Panc1 (cell line): Measurements from ENCODE around the gene ARHGEF5.
"Not testable (repeated sequence)": the region's sequence is repeated elsewhere in the genome, so short reads cannot be mapped to it uniquely, and the experiment has no call there.

Experiments
- CTCF ChIP-seq: fragments of 450-650 bp; IDR thresholded peaks from 2 replicates; pipeline ENCODE4 v1.5.1; 2017; ENCODE audit warnings: mild to moderate bottlenecking
- POLR2AphosphoS5 ChIP-seq: IDR thresholded peaks from 2 replicates; pipeline ENCODE4 v1.6.1; 2012; ENCODE audit warnings: mild to moderate bottlenecking, low read depth, low read length, moderate library complexity
- TF ChIP-seq, protein P1 (sequence below), 2 experiments: IDR thresholded peaks; 2 replicates each; pipeline ENCODE4 v1.6.1; 2011 to 2012; ENCODE audit warnings: low read depth in 2 of 2, control low read depth in 1 of 2, low read length in 1 of 2, mild to moderate bottlenecking in 1 of 2, moderate library complexity in 1 of 2; ENCODE audit not compliant: insufficient read depth in 1 of 2

- not testable (repeated sequence) for TF ChIP-seq CTCF, POLR2AphosphoS5
- TF ChIP-seq, protein P1, sequence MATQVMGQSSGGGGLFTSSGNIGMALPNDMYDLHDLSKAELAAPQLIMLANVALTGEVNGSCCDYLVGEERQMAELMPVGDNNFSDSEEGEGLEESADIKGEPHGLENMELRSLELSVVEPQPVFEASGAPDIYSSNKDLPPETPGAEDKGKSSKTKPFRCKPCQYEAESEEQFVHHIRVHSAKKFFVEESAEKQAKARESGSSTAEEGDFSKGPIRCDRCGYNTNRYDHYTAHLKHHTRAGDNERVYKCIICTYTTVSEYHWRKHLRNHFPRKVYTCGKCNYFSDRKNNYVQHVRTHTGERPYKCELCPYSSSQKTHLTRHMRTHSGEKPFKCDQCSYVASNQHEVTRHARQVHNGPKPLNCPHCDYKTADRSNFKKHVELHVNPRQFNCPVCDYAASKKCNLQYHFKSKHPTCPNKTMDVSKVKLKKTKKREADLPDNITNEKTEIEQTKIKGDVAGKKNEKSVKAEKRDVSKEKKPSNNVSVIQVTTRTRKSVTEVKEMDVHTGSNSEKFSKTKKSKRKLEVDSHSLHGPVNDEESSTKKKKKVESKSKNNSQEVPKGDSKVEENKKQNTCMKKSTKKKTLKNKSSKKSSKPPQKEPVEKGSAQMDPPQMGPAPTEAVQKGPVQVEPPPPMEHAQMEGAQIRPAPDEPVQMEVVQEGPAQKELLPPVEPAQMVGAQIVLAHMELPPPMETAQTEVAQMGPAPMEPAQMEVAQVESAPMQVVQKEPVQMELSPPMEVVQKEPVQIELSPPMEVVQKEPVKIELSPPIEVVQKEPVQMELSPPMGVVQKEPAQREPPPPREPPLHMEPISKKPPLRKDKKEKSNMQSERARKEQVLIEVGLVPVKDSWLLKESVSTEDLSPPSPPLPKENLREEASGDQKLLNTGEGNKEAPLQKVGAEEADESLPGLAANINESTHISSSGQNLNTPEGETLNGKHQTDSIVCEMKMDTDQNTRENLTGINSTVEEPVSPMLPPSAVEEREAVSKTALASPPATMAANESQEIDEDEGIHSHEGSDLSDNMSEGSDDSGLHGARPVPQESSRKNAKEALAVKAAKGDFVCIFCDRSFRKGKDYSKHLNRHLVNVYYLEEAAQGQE (IDR thresholded peaks at IDR 0.05; ENCODE audit: insufficient read depth in 1 of 2, low read depth in 2 of 2, low read length in 1 of 2) = not testable (repeated sequence)
Observed at GRCh38 chr7:144418931-144419330, 63.7 kb downstream of the ARHGEF5 start.
